Fibroblast of skin of right biceps (primary cell): Measurements from ENCODE around the gene ALKBH8.
"Not testable (repeated sequence)": the region's sequence is repeated elsewhere in the genome, so short reads cannot be mapped to it uniquely, and the experiment has no call there.

Experiments
- DNase-seq: peaks from one replicate; pipeline ENCODE4 v3.0.0-alpha.2; 2013

Gene ALKBH8

GRCh38 chr11:107565219-107565937 is at the start of gene ALKBH8:
TSS of gene ALKBH8 (minus strand) at chr11:107565735. CDS start at chr11:107560893, 4,842 bp downstream.
- peak; percentile 66 for DNase-seq

- DNase-seq: no peak
Measured at GRCh38 chr11:107612445-107612844, 46.9 kb upstream of the ALKBH8 start.

- DNase-seq: no peak
Measured at GRCh38 chr11:107609400-107610218, 44.1 kb upstream of the ALKBH8 start.

GRCh38 chr11:107608809-107609208 is 43.3 kb upstream of the ALKBH8 start:
- no peak for DNase-seq

- DNase-seq: no peak
Measured at GRCh38 chr11:107606141-107606540, 40.6 kb upstream of the ALKBH8 start.

- DNase-seq: no peak
Measured at GRCh38 chr11:107605061-107606006, 39.8 kb upstream of the ALKBH8 start.

- DNase-seq: no peak
Measured at GRCh38 chr11:107598225-107599139, 32.9 kb upstream of the ALKBH8 start.

- no peak for DNase-seq
Measured at GRCh38 chr11:107594736-107595135, 29.2 kb upstream of the ALKBH8 start.

- no peak for DNase-seq
Measured at GRCh38 chr11:107593951-107594350, 28.4 kb upstream of the ALKBH8 start.

GRCh38 chr11:107592813-107593212 is 27.3 kb upstream of the ALKBH8 start:
- DNase-seq: no peak

GRCh38 chr11:107592231-107592590 is 26.7 kb upstream of the ALKBH8 start:
- no peak for DNase-seq

- DNase-seq: no peak
Measured at GRCh38 chr11:107591378-107592230, 26.1 kb upstream of the ALKBH8 start.

- peak; percentile 46 for DNase-seq
Measured at GRCh38 chr11:107590460-107591377, 25.2 kb upstream of the ALKBH8 start, which contains the start of gene ELMOD1. TSS of gene ELMOD1 (plus strand) at chr11:107591147. CDS start at chr11:107618190, 27,043 bp downstream.

GRCh38 chr11:107587306-107587979 is 21.9 kb upstream of the ALKBH8 start:
- peak; percentile 67 for DNase-seq

GRCh38 chr11:107583629-107584195 is 18.2 kb upstream of the ALKBH8 start:
- DNase-seq: peak; percentile 47

GRCh38 chr11:107581147-107581546 is 15.6 kb upstream of the ALKBH8 start:
- DNase-seq: no peak

GRCh38 chr11:107579169-107579568 is 13.6 kb upstream of the ALKBH8 start:
- DNase-seq: not testable (repeated sequence)

- DNase-seq: no peak
Measured at GRCh38 chr11:107577346-107577711, 11.8 kb upstream of the ALKBH8 start.
